Gastrocnemius medialis (tissue), 4 donors: ENCODE measurements around the gene ARHGEF4. TPM values are rescaled to one million over a fixed set of nuclear protein-coding genes. Genes with fewer than 3 reads are reported as not detected.

Experiments used
- ATAC-seq, 2 donors: fragments of 150-250 bp; one replicate each; pipeline ENCODE4 v1.9.1; 2016
- DNase-seq, 2 donors: peaks; one replicate each; pipeline ENCODE4 v3.0.0-alpha.2; 2019
- H3K27ac ChIP-seq, 4 donors: fragments of 200-600 bp; sonication (generic); 1 replicate in 1 of 4; 2 replicates in 3 of 4; pipeline ENCODE4 v1.5.1; 2016 to 2018; ENCODE audit warnings: mild to moderate bottlenecking in 2 of 4, moderate library complexity in 1 of 4
- H3K27me3 ChIP-seq, 3 donors: fragments of 200-600 bp; sonication (generic) in 2 of 3; 1 replicate in 1 of 3; 2 replicates in 2 of 3; pipeline versions ENCODE4 v1.5.1 to v1.6.0; 2016 to 2019; ENCODE audit warnings: mild to moderate bottlenecking in 1 of 3, moderate library complexity in 1 of 3
- H3K36me3 ChIP-seq, 2 donors: fragments of 200-600 bp; sonication (generic) in 1 of 2; one replicate each; pipeline ENCODE4 v1.5.1; 2017 to 2018
- H3K4me1 ChIP-seq, 2 donors: fragments of 200-600 bp; sonication (generic) in 1 of 2; one replicate each; pipeline ENCODE4 v1.5.1; 2016 to 2017; ENCODE audit warnings: mild to moderate bottlenecking in 2 of 2
- H3K4me3 ChIP-seq, 4 donors: fragments of 200-600 bp; sonication (generic) in 3 of 4; 1 replicate in 1 of 4; 2 replicates in 3 of 4; pipeline ENCODE4 v1.5.1; 2016 to 2019; ENCODE audit warnings: mild to moderate bottlenecking in 2 of 4
- H3K9me3 ChIP-seq, 3 donors: fragments of 200-600 bp; sonication (generic) in 2 of 3; 1 replicate in 1 of 3; 2 replicates in 2 of 3; pipeline ENCODE4 v1.5.1; 2016 to 2019
- POLR2A ChIP-seq, 2 donors: fragments of 450-650 bp; IDR thresholded peaks; one replicate each; pipeline ENCODE4 v1.6.1; 2017; ENCODE audit warnings: antibody characterized with exemption in 2 of 2, mild to moderate bottlenecking in 2 of 2, moderate library complexity in 2 of 2
- in situ Hi-C, 4 donors: fragments of 200-750 bp; cut with MboI; loops; one replicate each; pipeline versions ENCODE4 v1.15.0 to v1.8.0; 2017; ENCODE audit warnings: low sequenced_read_pairs in 4 of 4
- intact Hi-C: fragments of 100-400 bp; cut with DNase I; formaldehyde crosslinking; loops from one replicate; pipeline ENCODE4 v1.15.1; 2023; ENCODE audit warnings: low total_unique reads
- total RNA-seq, 4 donors: library from RNA; depleted of rRNA; stranded (reverse); fragments of >200 nt; gene quantifications; one replicate each; pipeline versions ENCODE4 v1.1.0 to v1.2.3, GENCODE V29; 2016
- TF ChIP-seq, protein P1 (sequence below), 5 experiments: fragments of 450-650 bp in 3 of 5; fragments of 200-600 bp in 2 of 5; sonication (generic) in 2 of 5; IDR thresholded peaks in 4 of 5; conservative IDR thresholded peaks in 1 of 5; 1 replicate in 4 of 5; 2 replicates in 1 of 5; pipeline ENCODE4 v1.5.1; 2016 to 2019; ENCODE audit warnings: antibody characterized with exemption in 5 of 5, mild to moderate bottlenecking in 3 of 5, moderate library complexity in 3 of 5

Gene ARHGEF4
- total RNA-seq, 4 donors from 2014 or later: 1.0 to 14.8 (median 5.1) TPM

DNA sequence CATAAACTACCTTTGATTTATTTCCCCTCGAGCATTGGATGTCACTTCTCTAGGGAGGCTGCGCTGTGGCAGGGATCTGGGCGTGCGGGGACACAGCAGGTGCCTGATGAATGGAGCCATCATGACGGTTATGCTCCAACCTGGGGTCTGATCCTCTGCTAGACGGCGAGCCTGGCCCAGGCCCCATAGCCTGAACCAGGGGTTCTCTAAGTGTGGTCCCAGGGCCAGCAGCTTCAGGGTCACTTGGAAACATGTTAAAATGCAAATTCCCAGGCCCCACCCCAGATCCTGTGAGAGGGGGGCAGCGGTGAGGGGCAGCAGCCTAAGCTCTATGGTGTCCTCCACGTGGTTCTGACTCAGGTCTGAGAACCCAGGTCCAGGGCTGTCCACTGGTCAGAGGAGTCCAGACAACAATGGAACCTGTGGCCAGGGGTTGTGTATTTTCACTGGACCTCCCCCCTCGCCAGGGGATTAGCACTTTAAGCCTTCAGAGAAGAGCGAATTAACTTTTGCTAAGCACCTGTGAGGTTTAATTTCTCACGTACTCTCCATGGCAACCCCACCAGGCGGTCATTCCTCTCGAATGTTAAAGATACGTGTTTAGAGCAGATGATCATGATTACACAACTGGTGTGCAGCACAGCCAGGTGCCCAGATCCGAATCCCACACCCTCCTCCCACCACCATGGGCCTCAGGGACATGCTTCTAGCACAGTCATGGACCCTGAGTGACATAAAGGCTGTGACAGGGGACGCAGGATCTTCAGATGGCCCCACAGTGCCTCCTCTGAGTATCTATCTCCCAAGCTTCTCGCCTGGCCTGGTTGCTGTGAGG lies 1.6 kb upstream of the ARHGEF4 start:
- Histone ChIP-seq H3K27me3 (peaks cover 24 to 28% (median 24%) of the 10 kb centered on the region in 3 donors), H3K4me1 (no peaks in the 10 kb centered on the region), H3K9me3 (no peaks in the 10 kb centered on the region), H3K4me3 (no peak overlapping the region), H3K36me3 (no peaks in the 10 kb centered on the region), H3K27ac (no peak overlapping the region)
- no peak for ATAC-seq
- in situ Hi-C loops (no loop called here), intact Hi-C loops (no loop called here)
- no peak for DNase-seq
- no peak for TF ChIP-seq POLR2A (IDR thresholded peaks at IDR 0.05)
- TF ChIP-seq, protein P1, sequence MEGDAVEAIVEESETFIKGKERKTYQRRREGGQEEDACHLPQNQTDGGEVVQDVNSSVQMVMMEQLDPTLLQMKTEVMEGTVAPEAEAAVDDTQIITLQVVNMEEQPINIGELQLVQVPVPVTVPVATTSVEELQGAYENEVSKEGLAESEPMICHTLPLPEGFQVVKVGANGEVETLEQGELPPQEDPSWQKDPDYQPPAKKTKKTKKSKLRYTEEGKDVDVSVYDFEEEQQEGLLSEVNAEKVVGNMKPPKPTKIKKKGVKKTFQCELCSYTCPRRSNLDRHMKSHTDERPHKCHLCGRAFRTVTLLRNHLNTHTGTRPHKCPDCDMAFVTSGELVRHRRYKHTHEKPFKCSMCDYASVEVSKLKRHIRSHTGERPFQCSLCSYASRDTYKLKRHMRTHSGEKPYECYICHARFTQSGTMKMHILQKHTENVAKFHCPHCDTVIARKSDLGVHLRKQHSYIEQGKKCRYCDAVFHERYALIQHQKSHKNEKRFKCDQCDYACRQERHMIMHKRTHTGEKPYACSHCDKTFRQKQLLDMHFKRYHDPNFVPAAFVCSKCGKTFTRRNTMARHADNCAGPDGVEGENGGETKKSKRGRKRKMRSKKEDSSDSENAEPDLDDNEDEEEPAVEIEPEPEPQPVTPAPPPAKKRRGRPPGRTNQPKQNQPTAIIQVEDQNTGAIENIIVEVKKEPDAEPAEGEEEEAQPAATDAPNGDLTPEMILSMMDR (IDR thresholded peaks at IDR 0.05 in 4 of 5, conservative IDR thresholded peaks at IDR 0.05 in 1 of 5): no peak

DNA sequence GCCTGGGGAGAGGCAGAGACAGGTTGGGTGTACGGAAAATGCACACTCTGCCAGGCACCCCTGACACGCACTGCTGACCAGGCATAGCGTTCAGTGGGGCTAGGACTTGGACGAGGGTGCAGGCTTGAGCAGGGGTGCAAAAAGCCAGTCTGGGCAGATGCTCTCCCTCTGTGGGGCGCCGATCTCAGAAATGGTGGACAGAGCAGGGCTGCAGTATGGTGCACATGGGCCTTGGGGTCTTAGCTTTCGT lies 1.0 kb upstream of the ARHGEF4 start:
- Histone ChIP-seq H3K36me3 (no peaks in the 10 kb centered on the region), H3K4me1 (no peaks in the 10 kb centered on the region), H3K27me3 (peaks cover 24 to 28% (median 24%) of the 10 kb centered on the region in 3 donors), H3K4me3 (no peak overlapping the region), H3K27ac (no peak overlapping the region), H3K9me3 (no peaks in the 10 kb centered on the region)
- intact Hi-C loops: no loop called here
- in situ Hi-C loops: no loop called here
- DNase-seq: no peak
- ATAC-seq: no peak
- TF ChIP-seq, protein P1 (IDR thresholded peaks at IDR 0.05 in 4 of 5, conservative IDR thresholded peaks at IDR 0.05 in 1 of 5): no peak
- no peak for TF ChIP-seq POLR2A (IDR thresholded peaks at IDR 0.05)

DNA sequence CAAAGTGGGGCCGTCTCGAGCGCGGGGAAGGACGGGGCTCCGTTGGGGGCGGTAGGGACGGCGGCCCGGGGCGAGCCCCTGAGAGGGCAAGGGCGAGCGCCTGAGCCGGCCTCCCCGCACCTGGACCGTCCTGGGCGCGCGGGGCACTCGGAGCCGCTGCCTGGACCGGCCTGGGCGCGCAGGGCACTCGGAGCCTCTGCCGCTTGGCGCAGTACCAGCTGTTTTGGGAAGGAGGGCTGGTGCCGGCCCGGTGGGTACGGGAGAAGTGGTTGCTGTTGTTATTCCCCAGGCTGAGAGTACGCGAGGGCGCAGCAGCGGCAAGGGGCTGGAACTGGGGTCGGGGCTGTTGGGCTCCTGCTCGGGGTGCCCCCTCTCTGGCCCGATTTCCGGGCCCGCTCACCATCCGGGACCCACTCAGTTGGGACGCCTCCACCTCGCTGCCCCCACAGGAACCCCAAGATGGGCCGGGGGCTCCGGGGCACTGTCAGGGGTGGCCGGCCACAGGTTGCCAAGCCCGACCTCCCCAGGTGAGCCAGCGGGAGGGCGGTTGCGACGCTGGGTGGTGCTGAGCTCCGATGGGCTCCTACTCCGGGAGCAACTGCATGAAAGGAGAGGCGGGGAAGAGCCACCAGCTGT lies 579 bp downstream of the ARHGEF4 start:
- ATAC-seq: no peak
- Histone ChIP-seq H3K4me3 (no peak overlapping the region), H3K36me3 (no peaks in the 10 kb centered on the region), H3K27ac (no peak overlapping the region), H3K27me3 (peaks cover 24 to 27% (median 24%) of the 10 kb centered on the region in 3 donors), H3K9me3 (no peaks in the 10 kb centered on the region), H3K4me1 (no peaks in the 10 kb centered on the region)
- intact Hi-C loops (no loop called here), in situ Hi-C loops (no loop called here)
- TF ChIP-seq, protein P1 (IDR thresholded peaks at IDR 0.05 in 4 of 5, conservative IDR thresholded peaks at IDR 0.05 in 1 of 5): no peak
- no peak for TF ChIP-seq POLR2A (IDR thresholded peaks at IDR 0.05)
- DNase-seq: no peak

DNA sequence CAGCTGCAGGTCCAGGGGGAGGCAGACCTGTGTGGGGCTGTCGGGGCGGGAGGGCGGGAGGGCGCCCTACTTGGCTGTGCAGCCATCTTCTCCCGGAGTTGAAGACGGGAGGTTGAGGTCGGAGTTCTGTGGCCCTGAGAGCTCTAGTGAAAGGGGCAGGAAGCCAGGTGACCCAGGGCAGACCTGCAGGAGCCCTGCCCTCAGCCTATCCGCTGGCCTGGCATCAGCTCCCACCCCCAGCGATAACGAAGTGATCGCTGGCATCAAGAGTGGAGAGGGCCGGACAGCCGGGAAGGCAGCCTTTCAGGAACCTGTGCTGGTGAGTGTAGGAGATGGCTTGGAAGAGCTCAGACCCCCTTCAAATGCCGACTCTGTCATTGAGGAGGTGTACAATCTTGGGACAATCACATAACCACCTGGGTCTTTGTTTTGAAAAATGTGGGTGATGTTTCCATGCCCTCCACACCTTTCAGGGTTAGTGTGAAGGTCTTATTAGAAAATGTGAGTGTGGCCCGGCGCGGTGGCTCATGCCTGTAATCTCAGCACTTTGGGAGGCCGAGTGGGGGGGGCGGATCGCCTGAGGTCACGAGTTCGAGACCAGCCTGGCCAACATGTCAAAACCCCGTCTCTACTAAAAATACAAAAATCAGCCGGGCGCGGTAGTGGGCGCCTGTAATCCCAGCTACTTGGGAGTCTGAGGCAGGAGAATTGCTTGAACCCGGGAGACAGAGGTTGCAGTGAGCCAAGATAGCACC lies 1.3 kb downstream of the ARHGEF4 start:
- ATAC-seq (no peak), DNase-seq (no peak)
- no peaks in the 10 kb centered on the region for H3K4me1 ChIP-seq
- H3K27ac ChIP-seq: no peak overlapping the region
- TF ChIP-seq, protein P1 (IDR thresholded peaks at IDR 0.05 in 4 of 5, conservative IDR thresholded peaks at IDR 0.05 in 1 of 5): no peak
- no peak for TF ChIP-seq POLR2A (IDR thresholded peaks at IDR 0.05)
- no peak overlapping the region for H3K4me3 ChIP-seq
- no peaks in the 10 kb centered on the region for H3K36me3 ChIP-seq
- H3K27me3 ChIP-seq: peaks cover 24 to 25% (median 24%) of the 10 kb centered on the region in 3 donors
- in situ Hi-C loops (no loop called here), intact Hi-C loops (no loop called here)
- H3K9me3 ChIP-seq: no peaks in the 10 kb centered on the region
